ENCODE data around the gene SPATS1. TPM values are rescaled to one million over a fixed set of nuclear protein-coding genes. Genes with fewer than 3 reads are reported as not detected.

Gene SPATS1
- total and polyA plus RNA-seq, 2 of the 13 experiments (the other 11 are each of a cell fraction or from before 2014, with no cell fraction given), result not detected

GRCh38 chr6:44338228-44339122, 4.0 kb upstream of the SPATS1 start (continued):
- TF ChIP-seq, protein P1, sequence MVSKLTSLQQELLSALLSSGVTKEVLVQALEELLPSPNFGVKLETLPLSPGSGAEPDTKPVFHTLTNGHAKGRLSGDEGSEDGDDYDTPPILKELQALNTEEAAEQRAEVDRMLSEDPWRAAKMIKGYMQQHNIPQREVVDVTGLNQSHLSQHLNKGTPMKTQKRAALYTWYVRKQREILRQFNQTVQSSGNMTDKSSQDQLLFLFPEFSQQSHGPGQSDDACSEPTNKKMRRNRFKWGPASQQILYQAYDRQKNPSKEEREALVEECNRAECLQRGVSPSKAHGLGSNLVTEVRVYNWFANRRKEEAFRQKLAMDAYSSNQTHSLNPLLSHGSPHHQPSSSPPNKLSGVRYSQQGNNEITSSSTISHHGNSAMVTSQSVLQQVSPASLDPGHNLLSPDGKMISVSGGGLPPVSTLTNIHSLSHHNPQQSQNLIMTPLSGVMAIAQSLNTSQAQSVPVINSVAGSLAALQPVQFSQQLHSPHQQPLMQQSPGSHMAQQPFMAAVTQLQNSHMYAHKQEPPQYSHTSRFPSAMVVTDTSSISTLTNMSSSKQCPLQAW (CRISPR knock-in tag; IDR thresholded peaks at IDR 0.05), result no peak
- TF ChIP-seq ZFP82 (CRISPR knock-in tag; IDR thresholded peaks at IDR 0.05; ENCODE audit: borderline replicate concordance) (no peak), HNRNPL (IDR thresholded peaks at IDR 0.05; ENCODE audit: low read depth, low read length) (no peak), HMGXB4 (CRISPR knock-in tag; IDR thresholded peaks at IDR 0.05; ENCODE audit: borderline replicate concordance in 1 of 2, low read depth in 1 of 2) (peak; percentile 29 to 56; a peak in 1 of 4 replicates), GATAD1 (CRISPR knock-in tag; IDR thresholded peaks at IDR 0.05) (peak; percentile 51), ZNF614 (CRISPR knock-in tag; IDR thresholded peaks at IDR 0.05; ENCODE audit: borderline replicate concordance) (peak; percentile 28; the same call in 1 of the 2 replicates), GPN1 (CRISPR knock-in tag; IDR thresholded peaks at IDR 0.05; ENCODE audit: borderline replicate concordance) (no peak), KDM5A (IDR thresholded peaks at IDR 0.05; ENCODE audit: borderline replicate concordance, low read length) (no peak), MED13 (CRISPR knock-in tag; IDR thresholded peaks at IDR 0.05) (no peak), PAWR (CRISPR knock-in tag; IDR thresholded peaks at IDR 0.05; ENCODE audit: borderline replicate concordance) (no peak), SMAD3 (CRISPR knock-in tag; IDR thresholded peaks at IDR 0.05) (0 out of 2 replicates have a peak, but pooled peaks have one; percentile 22)
- TF ChIP-seq, protein P2, sequence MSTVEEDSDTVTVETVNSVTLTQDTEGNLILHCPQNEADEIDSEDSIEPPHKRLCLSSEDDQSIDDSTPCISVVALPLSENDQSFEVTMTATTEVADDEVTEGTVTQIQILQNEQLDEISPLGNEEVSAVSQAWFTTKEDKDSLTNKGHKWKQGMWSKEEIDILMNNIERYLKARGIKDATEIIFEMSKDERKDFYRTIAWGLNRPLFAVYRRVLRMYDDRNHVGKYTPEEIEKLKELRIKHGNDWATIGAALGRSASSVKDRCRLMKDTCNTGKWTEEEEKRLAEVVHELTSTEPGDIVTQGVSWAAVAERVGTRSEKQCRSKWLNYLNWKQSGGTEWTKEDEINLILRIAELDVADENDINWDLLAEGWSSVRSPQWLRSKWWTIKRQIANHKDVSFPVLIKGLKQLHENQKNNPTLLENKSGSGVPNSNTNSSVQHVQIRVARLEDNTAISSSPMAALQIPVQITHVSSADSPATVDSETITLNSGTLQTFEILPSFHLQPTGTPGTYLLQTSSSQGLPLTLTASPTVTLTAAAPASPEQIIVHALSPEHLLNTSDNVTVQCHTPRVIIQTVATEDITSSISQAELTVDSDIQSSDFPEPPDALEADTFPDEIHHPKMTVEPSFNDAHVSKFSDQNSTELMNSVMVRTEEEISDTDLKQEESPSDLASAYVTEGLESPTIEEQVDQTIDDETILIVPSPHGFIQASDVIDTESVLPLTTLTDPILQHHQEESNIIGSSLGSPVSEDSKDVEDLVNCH (CRISPR knock-in tag; IDR thresholded peaks at IDR 0.05), result 0 out of 2 replicates have a peak, but pooled peaks have one; percentile 39

All from HepG2 (cell line).